HFF-Myc (cell line): Measurements from ENCODE around the gene EPHA4.

Experiments
- DNase-seq: peaks from one replicate; pipeline ENCODE4 v3.0.0-alpha.2; 2011; ENCODE audit warnings: low read depth; ENCODE audit errors: extremely low read depth
- H3K4me3 ChIP-seq: replicated peaks from 2 replicates; pipeline ENCODE4 v1.5.1; 2011; ENCODE audit warnings: low read depth, mild to moderate bottlenecking, control low read depth, low read length
- CTCF ChIP-seq: IDR thresholded peaks from 2 replicates; pipeline ENCODE4 v1.5.1; 2012; ENCODE audit warnings: mild to moderate bottlenecking, low read depth, low read length, control low read depth; ENCODE audit errors: missing control alignments

Gene EPHA4

GRCh38 chr2:221551864-221552263, 20.2 kb downstream of the EPHA4 start:
- no peak overlapping the region for H3K4me3 ChIP-seq

GRCh38 chr2:221549143-221549542, 23.0 kb downstream of the EPHA4 start:
- TF ChIP-seq CTCF = no peak
- no peak for DNase-seq
- no peak overlapping the region for H3K4me3 ChIP-seq

More at GRCh38 chr2:221551864-221552263, 20.2 kb downstream of the EPHA4 start:
- no peak for DNase-seq
- no peak for TF ChIP-seq CTCF

GRCh38 chr2:221546505-221547225, 25.4 kb downstream of the EPHA4 start:
- DNase-seq = no peak
- no peak for TF ChIP-seq CTCF
- no peak overlapping the region for H3K4me3 ChIP-seq

GRCh38 chr2:221541131-221541735, 30.9 kb downstream of the EPHA4 start:
- H3K4me3 ChIP-seq = no peak overlapping the region
- DNase-seq = no peak
- TF ChIP-seq CTCF = no peak

GRCh38 chr2:221539246-221539645, 32.9 kb downstream of the EPHA4 start:
- H3K4me3 ChIP-seq = no peak overlapping the region
- TF ChIP-seq CTCF = no peak
- DNase-seq = no peak

- no peak overlapping the region for H3K4me3 ChIP-seq
- DNase-seq = no peak
- TF ChIP-seq CTCF = no peak
These were observed 36.3 kb downstream of the EPHA4 start for GRCh38 chr2:221535824-221536223.
